ENCODE data around the gene NIP7.

- TF ChIP-seq REST (IDR thresholded peaks at IDR 0.05; ENCODE audit: unreplicated experiment), result no peak
- TF ChIP-seq, protein P1, sequence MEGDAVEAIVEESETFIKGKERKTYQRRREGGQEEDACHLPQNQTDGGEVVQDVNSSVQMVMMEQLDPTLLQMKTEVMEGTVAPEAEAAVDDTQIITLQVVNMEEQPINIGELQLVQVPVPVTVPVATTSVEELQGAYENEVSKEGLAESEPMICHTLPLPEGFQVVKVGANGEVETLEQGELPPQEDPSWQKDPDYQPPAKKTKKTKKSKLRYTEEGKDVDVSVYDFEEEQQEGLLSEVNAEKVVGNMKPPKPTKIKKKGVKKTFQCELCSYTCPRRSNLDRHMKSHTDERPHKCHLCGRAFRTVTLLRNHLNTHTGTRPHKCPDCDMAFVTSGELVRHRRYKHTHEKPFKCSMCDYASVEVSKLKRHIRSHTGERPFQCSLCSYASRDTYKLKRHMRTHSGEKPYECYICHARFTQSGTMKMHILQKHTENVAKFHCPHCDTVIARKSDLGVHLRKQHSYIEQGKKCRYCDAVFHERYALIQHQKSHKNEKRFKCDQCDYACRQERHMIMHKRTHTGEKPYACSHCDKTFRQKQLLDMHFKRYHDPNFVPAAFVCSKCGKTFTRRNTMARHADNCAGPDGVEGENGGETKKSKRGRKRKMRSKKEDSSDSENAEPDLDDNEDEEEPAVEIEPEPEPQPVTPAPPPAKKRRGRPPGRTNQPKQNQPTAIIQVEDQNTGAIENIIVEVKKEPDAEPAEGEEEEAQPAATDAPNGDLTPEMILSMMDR (conservative IDR thresholded peaks at IDR 0.05; ENCODE audit: low read depth in 2 of 2), result no peak
- TF ChIP-seq EZH2 (IDR thresholded peaks at IDR 0.05; ENCODE audit: low read depth, unreplicated experiment), result no peak
- TF ChIP-seq EZH2phosphoT487 (IDR thresholded peaks at IDR 0.05; ENCODE audit: unreplicated experiment), result no peak
- TF ChIP-seq JUNB (IDR thresholded peaks at IDR 0.05; ENCODE audit: unreplicated experiment), result no peak
- no peak for TF ChIP-seq POLR2AphosphoS5 (IDR thresholded peaks at IDR 0.05; ENCODE audit: low read depth)
- no peak for TF ChIP-seq ZNF331 (CRISPR knock-in tag; IDR thresholded peaks at IDR 0.05; ENCODE audit: low read depth)
- TF ChIP-seq ZNF114 (CRISPR knock-in tag; IDR thresholded peaks at IDR 0.05), result no peak
- no peak for TF ChIP-seq CREB1 (CRISPR knock-in tag; IDR thresholded peaks at IDR 0.05; ENCODE audit: low read depth)
Observed at GRCh38 chr16:69307856-69308255, 31.7 kb upstream of the NIP7 start.
